H1 (cell line): ENCODE data around the gene SERPING1. TPM values are rescaled to one million over a fixed set of nuclear protein-coding genes. Genes with fewer than 3 reads are reported as not detected.

Experiments
- CTCF ChIA-PET: fragments of 300-600 bp; sonication (Branson Sonifier 250); formaldehyde crosslinking; loops from one replicate; lab custom pipeline; 2021; ENCODE audit not compliant: partially characterized antibody; lab: Charles Lee
- POLR2A ChIA-PET: fragments of 300-600 bp; sonication (Branson Sonifier 250); formaldehyde crosslinking; loops from one replicate; lab custom pipeline; 2021; ENCODE audit warnings: inconsistent platforms; ENCODE audit not compliant: partially characterized antibody; lab: Charles Lee
- DNase-seq, 2 experiments: peaks; one replicate each; pipeline versions ENCODE4 v3.0.0 to v3.0.0-alpha.2; 2010 to 2022; ENCODE audit warnings: low spot score in 2 of 2, low read depth in 1 of 2, mixed read lengths in 1 of 2
- FAIRE-seq: peaks from 2 replicates; lab custom pipeline; 2011; peaks lifted over from hg19 to GRCh38; lab: Jason Lieb, UNC
- H2AFZ ChIP-seq: 2 replicates; pipeline ENCODE4 v1.8.1; 2012; ENCODE audit warnings: low read length, inconsistent platforms
- H2AK5ac ChIP-seq: 2 replicates; pipeline ENCODE4 v1.6.1; 2013; ENCODE audit warnings: low read depth, low read length
- H2BK120ac ChIP-seq: replicated peaks from 2 replicates; pipeline ENCODE3; 2013; ENCODE audit warnings: low read depth, low read length, inconsistent platforms
- H2BK12ac ChIP-seq: 2 replicates; pipeline ENCODE4 v1.6.1; 2013; ENCODE audit warnings: low read depth, low read length
- H2BK15ac ChIP-seq: 2 replicates; pipeline ENCODE4 v1.6.1; 2013; ENCODE audit warnings: low read length
- H2BK20ac ChIP-seq: 2 replicates; pipeline ENCODE4 v1.6.1; 2013; ENCODE audit warnings: low read length
- H2BK5ac ChIP-seq: 2 replicates; pipeline ENCODE4 v1.6.1; 2013; ENCODE audit warnings: low read depth, low read length
- H3K14ac ChIP-seq: 2 replicates; pipeline ENCODE4 v1.6.1; 2013; ENCODE audit warnings: inconsistent platforms; ENCODE audit not compliant: insufficient read length
- H3K18ac ChIP-seq: 2 replicates; pipeline ENCODE4 v1.6.1; 2013; ENCODE audit warnings: low read length; ENCODE audit errors: extremely low read depth
- H3K23ac ChIP-seq: 2 replicates; pipeline ENCODE4 v1.6.1; 2013; ENCODE audit warnings: inconsistent platforms; ENCODE audit not compliant: insufficient read length
- H3K23me2 ChIP-seq: 2 replicates; pipeline ENCODE4 v1.6.1; 2013; ENCODE audit warnings: low read depth, low read length
- H3K27ac ChIP-seq: 2 replicates; pipeline ENCODE4 v1.6.1; 2011; ENCODE audit warnings: low read depth, low read length, inconsistent platforms
- H3K27me3 ChIP-seq, 4 experiments: replicated peaks in 1 of 4; 1 replicate in 1 of 4; 2 replicates in 3 of 4; pipeline versions ENCODE4 v1.6.1 to v1.8.1; 2011 to 2013; ENCODE audit warnings: low read length in 3 of 4, mild to moderate bottlenecking in 3 of 4, inconsistent platforms in 2 of 4, mixed read lengths in 2 of 4, moderate library complexity in 1 of 4; ENCODE audit not compliant: control insufficient read depth in 3 of 4, insufficient read depth in 3 of 4; ENCODE audit errors: extremely low read depth in 1 of 4
- H3K36me3 ChIP-seq, 4 experiments: 2 replicates each; pipeline versions ENCODE4 v1.6.1 to v1.8.1; 2011 to 2013; ENCODE audit warnings: mild to moderate bottlenecking in 4 of 4, low read length in 3 of 4, moderate library complexity in 2 of 4, control low read depth in 1 of 4, inconsistent platforms in 1 of 4; ENCODE audit not compliant: insufficient read depth in 4 of 4, control insufficient read depth in 2 of 4
- H3K4ac ChIP-seq: replicated peaks from 2 replicates; pipeline ENCODE3; 2013; ENCODE audit warnings: low read length, low read depth, mixed read lengths, inconsistent platforms; ENCODE audit not compliant: insufficient read length
- H3K4me1 ChIP-seq, 4 experiments: replicated peaks in 1 of 4; 1 replicate in 1 of 4; 2 replicates in 3 of 4; pipeline versions ENCODE4 v1.6.1 to v1.8.1; 2011 to 2013; ENCODE audit warnings: low read length in 3 of 4, inconsistent platforms in 2 of 4, mixed read lengths in 1 of 4; ENCODE audit not compliant: insufficient read depth in 4 of 4, control insufficient read depth in 3 of 4
- H3K4me2 ChIP-seq, 2 experiments: 2 replicates each; pipeline versions ENCODE4 v1.6.1 to v1.8.1; 2011 to 2013; ENCODE audit warnings: low read depth in 2 of 2, low read length in 2 of 2, control low read depth in 1 of 2, inconsistent platforms in 1 of 2, mild to moderate bottlenecking in 1 of 2; ENCODE audit not compliant: insufficient read depth in 1 of 2
- H3K4me3 ChIP-seq, 4 experiments: fragments of 200-600, 300-600 bp in 1 of 4; sonication (generic), shearing (Covaris generic), sonication (Bioruptor Twin) in 1 of 4; 2 replicates each; pipeline versions ENCODE4 v1.5.1 to v1.8.1; 2011 to 2016; ENCODE audit warnings: low read length in 4 of 4, low read depth in 3 of 4, control low read depth in 2 of 4, inconsistent platforms in 2 of 4, mild to moderate bottlenecking in 2 of 4, mixed read lengths in 1 of 4, moderate library complexity in 1 of 4; ENCODE audit not compliant: insufficient read depth in 2 of 4; ENCODE audit errors: extremely low read depth in 1 of 4
- H3K56ac ChIP-seq: replicated peaks from 2 replicates; pipeline ENCODE3; 2013; ENCODE audit warnings: low read depth, mild to moderate bottlenecking, mixed read lengths, low read length, inconsistent platforms; ENCODE audit not compliant: insufficient read length
- H3K79me1 ChIP-seq: 2 replicates; pipeline ENCODE4 v1.6.1; 2013; ENCODE audit warnings: low read depth, low read length, control low read depth
- H3K79me2 ChIP-seq, 2 experiments: 2 replicates each; pipeline versions ENCODE4 v1.6.1 to v1.8.1; 2012 to 2013; ENCODE audit warnings: low read length in 2 of 2, mild to moderate bottlenecking in 2 of 2, inconsistent platforms in 1 of 2; ENCODE audit not compliant: insufficient read depth in 2 of 2, control insufficient read depth in 1 of 2
- H3K9ac ChIP-seq, 4 experiments: replicated peaks in 1 of 4; 1 replicate in 1 of 4; 2 replicates in 3 of 4; pipeline versions ENCODE4 v1.6.1 to v1.8.1; 2011 to 2013; ENCODE audit warnings: low read depth in 3 of 4, low read length in 3 of 4, control low read depth in 2 of 4, mild to moderate bottlenecking in 2 of 4, moderate library complexity in 2 of 4, inconsistent platforms in 1 of 4; ENCODE audit errors: extremely low read depth in 1 of 4
- H3K9me3 ChIP-seq, 2 experiments: 2 replicates each; pipeline versions ENCODE4 v1.6.1 to v1.8.1; 2012 to 2013; ENCODE audit warnings: mild to moderate bottlenecking in 2 of 2, moderate library complexity in 2 of 2, control low read depth in 1 of 2, inconsistent platforms in 1 of 2, low read depth in 1 of 2, low read length in 1 of 2, mixed read lengths in 1 of 2; ENCODE audit not compliant: insufficient read depth in 2 of 2
- H4K20me1 ChIP-seq, 2 experiments: replicated peaks in 1 of 2; 2 replicates each; pipeline versions ENCODE3 to v1.8.1; 2011 to 2013; ENCODE audit warnings: inconsistent platforms in 2 of 2, low read length in 2 of 2, mild to moderate bottlenecking in 1 of 2; ENCODE audit not compliant: insufficient read depth in 2 of 2, control insufficient read depth in 1 of 2
- H4K5ac ChIP-seq: 2 replicates; pipeline ENCODE4 v1.6.1; 2013; ENCODE audit warnings: low read length, low read depth, mixed read lengths, inconsistent platforms; ENCODE audit not compliant: insufficient read length
- H4K8ac ChIP-seq: 2 replicates; pipeline ENCODE4 v1.8.0; 2013; ENCODE audit warnings: mild to moderate bottlenecking, moderate library complexity, low read length, inconsistent platforms; ENCODE audit not compliant: insufficient read depth; ENCODE audit errors: extremely low read depth
- H4K91ac ChIP-seq: replicated peaks from 2 replicates; pipeline ENCODE3; 2013; ENCODE audit warnings: low read length, mixed read lengths, inconsistent platforms; ENCODE audit not compliant: insufficient read length
- BRCA1 ChIP-seq: IDR thresholded peaks from 2 replicates; pipeline ENCODE4 v1.6.1; 2012; ENCODE audit warnings: low read depth, low read length, improper control_type of control experiment
- FOSL1 ChIP-seq: IDR thresholded peaks from 2 replicates; pipeline ENCODE4 v1.6.1; 2011; ENCODE audit warnings: mild to moderate bottlenecking, low read depth, low read length, moderate library complexity; ENCODE audit not compliant: insufficient read depth
- SP4 ChIP-seq: IDR thresholded peaks from 2 replicates; pipeline ENCODE4 v1.6.1; 2012; ENCODE audit warnings: low read length, inconsistent platforms
- WGBS, 2 experiments: shearing (Covaris generic) in 1 of 2; methylation state at CpG; one replicate each; pipeline versions ENCODE4 v1.1.6 to v1.1.7; 2013 to 2015; ENCODE audit warnings: low lambda C conversion rate in 2 of 2, mixed read lengths in 2 of 2, inconsistent platforms in 1 of 2, low coverage in 1 of 2, missing lambda C conversion rate in 1 of 2; ENCODE audit not compliant: insufficient replicate concordance in 2 of 2, insufficient coverage in 1 of 2, insufficient read length in 1 of 2; ENCODE audit errors: extremely low coverage in 1 of 2, missing lambda C conversion rate in 1 of 2; 5-methylcytosine and 5-hydroxymethylcytosine counted together
- polyA plus RNA-seq, 7 experiments: library from polyadenylated mRNA; depleted of rRNA in 3 of 7; stranded (reverse) in 5 of 7; unstranded in 2 of 7; fragments of >200 nt in 5 of 7; fragments of 200-250 nt in 2 of 7; gene quantifications; 1 replicate in 5 of 7; 2 replicates in 1 of 7; 4 replicates in 1 of 7; pipeline versions ENCODE4 v1.2.1 to v1.2.3, GENCODE V29; 2011 to 2013; ENCODE audit warnings: missing spikeins in 2 of 7, mixed read lengths in 2 of 7
- total RNA-seq: library from RNA; stranded (reverse); fragmentation: NEBNext Ultra II Directional; extraction: Animal tissue kit (Norgen Biotek cat#: 25700); gene quantifications from 2 replicates; pipeline ENCODE4 v1.2.1, GENCODE V29; 2021

Gene SERPING1
- total and polyA plus RNA-seq, 2 of the 8 experiments (the other 6 are each of a cell fraction or from before 2014, with no cell fraction given): 50.9 to 54.8 TPM

DNA sequence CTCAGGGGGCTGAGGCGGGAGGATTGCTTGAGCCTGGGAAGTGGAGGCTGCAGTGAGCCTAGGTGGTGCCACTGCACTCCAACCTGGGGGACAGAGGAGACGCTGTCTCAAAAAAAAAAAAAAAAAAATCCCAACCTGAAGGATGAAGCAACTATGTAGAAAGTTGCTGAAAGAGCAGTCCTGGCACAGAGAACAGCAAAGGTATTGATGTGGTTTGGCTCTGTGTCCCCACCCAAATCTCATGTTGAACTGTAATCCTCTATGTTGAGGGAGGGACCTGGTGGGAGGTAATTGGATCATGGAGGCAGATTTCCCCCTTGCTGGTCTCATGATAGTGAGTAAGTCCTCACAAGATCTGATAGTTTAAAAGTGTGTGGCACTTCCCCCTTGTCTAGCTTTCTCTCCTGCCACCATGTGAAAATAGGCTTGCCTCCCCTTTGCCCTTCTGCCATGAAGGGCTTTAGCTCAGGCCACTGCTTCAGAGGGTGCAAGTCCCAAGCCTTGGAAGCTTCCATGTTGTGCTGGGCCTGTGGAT is 10.7 kb upstream of the SERPING1 start:
- Histone ChIP-seq H3K27me3 (no peaks in the 10 kb centered on the region), H2BK20ac (no peak overlapping the region), H4K8ac (no peak overlapping the region), H3K79me2 (no peaks in the 10 kb centered on the region), H3K18ac (no peak overlapping the region), H2BK12ac (no peak overlapping the region), H3K4me3 (no peak overlapping the region), H3K56ac (no peak overlapping the region), H3K9me3 (no peaks in the 10 kb centered on the region), H3K9ac (no peak overlapping the region), H3K4me1 (no peaks in the 10 kb centered on the region), H3K23me2 (no peaks in the 10 kb centered on the region), H4K20me1 (no peaks in the 10 kb centered on the region), H2BK5ac (no peak overlapping the region), H3K23ac (no peak overlapping the region), H3K14ac (no peak overlapping the region), H2BK15ac (no peak overlapping the region), H3K79me1 (no peaks in the 10 kb centered on the region), H2BK120ac (no peak overlapping the region), H4K5ac (no peak overlapping the region), H2AK5ac (no peak overlapping the region), H3K4me2 (no peak overlapping the region), H3K27ac (no peak overlapping the region), H3K36me3 (no peaks in the 10 kb centered on the region), H2AFZ (no peak overlapping the region), H4K91ac (no peak overlapping the region), H3K4ac (no peak overlapping the region)
- 90% methylated on average over 1 of the region's 2 CpGs; no CpG with 5 or more reads in 1 of the 2 experiments for WGBS, 2 experiments
- ChIA-PET POLR2A (interaction anchor here (1.4 to 51.1 kb wide), 2 partner anchors 12 to 57 kb away, joined by 3 to 1546 read pairs; partner anchors contain the start of genes CLP1 and YPEL4), CTCF (interaction anchor here (0.8 to 1.2 kb wide), 4 partner anchors 11 to 60 kb away, joined by 3 to 6 read pairs (median 3); no protein-coding TSS in a partner anchor)
- FAIRE-seq (no peak), DNase-seq (no peak)
- no peak for TF ChIP-seq SP4
- no peak for TF ChIP-seq FOSL1
- no peak for TF ChIP-seq BRCA1
